ENCODE data around the gene EFNA3. TPM values are rescaled to one million over a fixed set of nuclear protein-coding genes. Genes with fewer than 3 reads are reported as not detected.
A peak's percentile ranks its signal among the peaks of the same experiment; 100 is the strongest.

EFNA3 gene
- total and polyA plus RNA-seq, 9 of the 15 experiments (the other 6 are each of a cell fraction or from before 2014, with no cell fraction given), result 0.59 to 7.9 (median 4.7) TPM

- Histone ChIP-seq H3K4me1 (replicated peaks in 1 of 2; ENCODE audit: control insufficient read depth in 2 of 2, insufficient read depth in 2 of 2, low read length in 2 of 2) (peaks cover 40 to 85% of the 10 kb centered on the region in 2 experiments), H3K79me2 (ENCODE audit: control insufficient read depth, insufficient read depth, low read length) (peaks cover 7% of the 10 kb centered on the region; the same call in 2 of the 3 replicates), H3K36me3 (ENCODE audit: control insufficient read depth, insufficient read depth, low read length) (peaks cover 7% of the 10 kb centered on the region; the same call in 1 of the 3 replicates), H2AFZ (ENCODE audit: low read depth, low read length) (no peak overlapping the region), H3K4me3 (no peak overlapping the region), H3K4me2 (ENCODE audit: insufficient read depth, low read length) (no peak overlapping the region), H4K20me1 (replicated peaks; ENCODE audit: control insufficient read depth, insufficient read depth, low read length) (peaks cover 26% of the 10 kb centered on the region), H3K9ac (ENCODE audit: insufficient read depth in 1 of 2, low read depth in 2 of 2, low read length in 2 of 2) (no peak overlapping the region), H3K9me3 (replicated peaks; ENCODE audit: control insufficient read depth, insufficient read depth, low read depth, low read length) (no peaks in the 10 kb centered on the region), H3K9me1 (ENCODE audit: control insufficient read depth, insufficient read depth, low read length) (peaks cover 6% of the 10 kb centered on the region), H3K27me3 (ENCODE audit: control insufficient read depth in 2 of 2, insufficient read depth in 2 of 2, low read length in 2 of 2) (peaks cover 3 to 8% of the 10 kb centered on the region in 2 experiments; a peak in 2 of 5 replicates), H3K27ac (ENCODE audit: extremely low read depth, low read depth, low read length) (no peak overlapping the region)
- WGBS (ENCODE audit: insufficient coverage, low coverage, missing lambda C conversion rate), result 25% methylated on average over 28 of the region's 36 CpGs
- FAIRE-seq (no peak), DNase-seq (ENCODE audit: extremely low read depth in 1 of 4, low spot score in 3 of 4) (peak in 1 of 4 experiments; percentile 31), ATAC-seq (no peak)
- in situ Hi-C loops (cut with MboI) (no loop called here), intact Hi-C loops (cut with micrococcal nuclease) (loop anchor here (5.0 kb wide), 2 partner anchors 35 to 120 kb away; partner anchors contain the start of gene PYGO2)
- POLR2A ChIA-PET, result no interaction called here
- CTCF ChIA-PET (ENCODE audit: low intra/inter-chr PET ratio), result interaction anchor here (9.0 kb wide), 1 partner anchor 20 kb away, joined by 153 read pairs; the partner anchor contains the start of gene EFNA4
- BruUV-seq (replicated peaks), result no TSS peak
- TF ChIP-seq ZNF436 (CRISPR knock-in tag; IDR thresholded peaks at IDR 0.05) (no peak), EGR1 (conservative IDR thresholded peaks at IDR 0.05) (peak; percentile 37), GATA2 (CRISPR knock-in tag; IDR thresholded peaks at IDR 0.05) (no peak), HCFC1 (IDR thresholded peaks at IDR 0.05; ENCODE audit: low read depth, low read length) (no peak)
Observed at GRCh38 chr1:155082301-155083051, 3.8 kb downstream of the EFNA3 start.
